H9 (cell line): Measurements from ENCODE around the gene LMF1. TPM values are rescaled to one million over a fixed set of nuclear protein-coding genes. Genes with fewer than 3 reads are reported as not detected.

Source experiments
- DNase-seq: peaks from one replicate; pipeline ENCODE4 v3.0.0-alpha.2; 2017
- H2AFZ ChIP-seq: one replicate; pipeline ENCODE4 v1.6.1; 2013; ENCODE audit warnings: mild to moderate bottlenecking, low read length, control low read depth, moderate library complexity
- H2AK5ac ChIP-seq: 2 replicates; pipeline ENCODE4 v1.6.1; 2013; ENCODE audit warnings: low read length, control low read depth, mixed read lengths; ENCODE audit not compliant: insufficient read length
- H2BK120ac ChIP-seq: one replicate; pipeline ENCODE4 v1.6.1; 2013; ENCODE audit warnings: low read depth, mild to moderate bottlenecking, low read length, control low read depth, inconsistent platforms; ENCODE audit not compliant: poor library complexity, severe bottlenecking
- H2BK12ac ChIP-seq: 2 replicates; pipeline ENCODE4 v1.6.1; 2013; ENCODE audit warnings: low read length, control low read depth, mixed read lengths, low read depth; ENCODE audit not compliant: insufficient read length
- H2BK15ac ChIP-seq: 2 replicates; pipeline ENCODE4 v1.6.1; 2013; ENCODE audit warnings: low read depth, low read length, control low read depth
- H2BK20ac ChIP-seq: one replicate; pipeline ENCODE4 v1.6.1; 2013; ENCODE audit warnings: low read depth, mild to moderate bottlenecking, low read length, control low read depth, inconsistent platforms; ENCODE audit not compliant: poor library complexity, severe bottlenecking
- H2BK5ac ChIP-seq: 2 replicates; pipeline ENCODE4 v1.6.1; 2013; ENCODE audit warnings: low read length, control low read depth, mixed read lengths; ENCODE audit not compliant: insufficient read length
- H3K14ac ChIP-seq: 2 replicates; pipeline ENCODE4 v1.6.1; 2013; ENCODE audit warnings: low read length, control low read depth; ENCODE audit not compliant: insufficient read depth
- H3K18ac ChIP-seq: 2 replicates; pipeline ENCODE4 v1.6.1; 2013; ENCODE audit warnings: low read depth, mild to moderate bottlenecking, mixed read lengths, low read length, control low read depth; ENCODE audit not compliant: insufficient read length
- H3K23ac ChIP-seq: 2 replicates; pipeline ENCODE4 v1.6.1; 2013; ENCODE audit warnings: low read length, control low read depth, mixed read lengths, low read depth; ENCODE audit not compliant: insufficient read length
- H3K23me2 ChIP-seq: 2 replicates; pipeline ENCODE4 v1.6.1; 2013; ENCODE audit warnings: low read depth, mild to moderate bottlenecking, mixed read lengths, low read length, control low read depth; ENCODE audit not compliant: insufficient read length, poor library complexity, severe bottlenecking
- H3K27ac ChIP-seq: 2 replicates; pipeline ENCODE4 v1.5.1; 2013; ENCODE audit warnings: low read length, control low read depth, mixed read lengths, low read depth; ENCODE audit not compliant: insufficient read length
- H3K27me3 ChIP-seq: 2 replicates; pipeline ENCODE4 v1.6.1; 2013; ENCODE audit warnings: low read length, control low read depth, inconsistent platforms; ENCODE audit not compliant: insufficient read depth
- H3K4ac ChIP-seq: 2 replicates; pipeline ENCODE4 v1.6.1; 2013; ENCODE audit warnings: low read depth, mild to moderate bottlenecking, control low read depth, inconsistent platforms, low read length, moderate library complexity
- H3K4me1 ChIP-seq: 2 replicates; pipeline ENCODE4 v1.6.1; 2013; ENCODE audit warnings: low read length, control low read depth, inconsistent platforms; ENCODE audit not compliant: insufficient read depth
- H3K4me2 ChIP-seq: 2 replicates; pipeline ENCODE4 v1.6.1; 2013; ENCODE audit warnings: low read length, control low read depth, mixed read lengths; ENCODE audit not compliant: insufficient read length, insufficient read depth
- H3K56ac ChIP-seq: 2 replicates; pipeline ENCODE4 v1.6.1; 2013; ENCODE audit warnings: low read depth, mild to moderate bottlenecking, mixed read lengths, low read length, control low read depth; ENCODE audit not compliant: insufficient read length
- H3K79me1 ChIP-seq: 2 replicates; pipeline ENCODE4 v1.6.1; 2013; ENCODE audit warnings: low read depth, mild to moderate bottlenecking, moderate library complexity, low read length, control low read depth, inconsistent platforms; ENCODE audit not compliant: insufficient read depth, poor library complexity, severe bottlenecking
- H3K79me2 ChIP-seq: 2 replicates; pipeline ENCODE4 v1.6.1; 2013; ENCODE audit warnings: low read length, control low read depth, inconsistent platforms; ENCODE audit not compliant: insufficient read depth
- H3K9ac ChIP-seq: 2 replicates; pipeline ENCODE4 v1.6.1; 2013; ENCODE audit warnings: low read length, control low read depth, mixed read lengths; ENCODE audit not compliant: insufficient read length; ENCODE audit errors: extremely low read depth
- H3K9me3 ChIP-seq: one replicate; pipeline ENCODE4 v1.6.1; 2013; ENCODE audit warnings: low read depth, low read length, inconsistent platforms; ENCODE audit not compliant: control insufficient read depth
- H3T11ph ChIP-seq: one replicate; pipeline ENCODE4 v1.6.1; 2013; ENCODE audit warnings: mild to moderate bottlenecking, low read length, control low read depth, inconsistent platforms
- H4K20me1 ChIP-seq: one replicate; pipeline ENCODE4 v1.6.1; 2013; ENCODE audit not compliant: control insufficient read depth, insufficient read length, insufficient read depth
- H4K5ac ChIP-seq: 2 replicates; pipeline ENCODE4 v1.6.1; 2013; ENCODE audit warnings: low read depth, mild to moderate bottlenecking, mixed read lengths, low read length, control low read depth; ENCODE audit not compliant: insufficient read length
- H4K8ac ChIP-seq: replicated peaks from 2 replicates; pipeline ENCODE4 v1.6.1; 2013; ENCODE audit warnings: low read length, control low read depth, mixed read lengths, low read depth; ENCODE audit not compliant: insufficient read length
- H4K91ac ChIP-seq: 2 replicates; pipeline ENCODE4 v1.6.1; 2013; ENCODE audit warnings: low read depth, mild to moderate bottlenecking, moderate library complexity, mixed read lengths, low read length, control low read depth; ENCODE audit not compliant: insufficient read length
- H3K27ac Mint-ChIP-seq, 3 experiments: 2 replicates in 2 of 3; 3 replicates in 1 of 3; pipeline ENCODE4 v1.8.0; 2020 to 2021; ENCODE audit warnings: mixed read lengths in 3 of 3, mild to moderate bottlenecking in 1 of 3, moderate library complexity in 1 of 3
- H3K27me3 Mint-ChIP-seq: 2 replicates; pipeline ENCODE4 v1.8.0; 2021; ENCODE audit warnings: low read depth, mild to moderate bottlenecking, moderate library complexity, mixed read lengths
- H3K36me3 Mint-ChIP-seq, 3 experiments: 2 replicates in 2 of 3; 3 replicates in 1 of 3; pipeline ENCODE4 v1.8.0; 2020 to 2021; ENCODE audit warnings: low read depth in 3 of 3, mixed read lengths in 3 of 3; ENCODE audit not compliant: insufficient read depth in 1 of 3
- H3K4me1 Mint-ChIP-seq, 2 experiments: 2 replicates each; pipeline ENCODE4 v1.8.0; 2020; ENCODE audit warnings: mixed read lengths in 2 of 2
- H3K4me3 Mint-ChIP-seq, 2 experiments: 2 replicates in 1 of 2; 3 replicates in 1 of 2; pipeline ENCODE4 v1.8.0; 2020 to 2021; ENCODE audit warnings: mild to moderate bottlenecking in 2 of 2, mixed read lengths in 2 of 2, moderate library complexity in 1 of 2
- H3K9me3 Mint-ChIP-seq, 2 experiments: 2 replicates in 1 of 2; 3 replicates in 1 of 2; pipeline ENCODE4 v1.8.0; 2020; ENCODE audit warnings: mild to moderate bottlenecking in 2 of 2, mixed read lengths in 2 of 2, moderate library complexity in 1 of 2
- CTCF ChIP-seq: fragments of 200-600 bp; sonication (generic); conservative IDR thresholded peaks from 3 replicates; pipeline ENCODE4 v1.8.0; 2021; ENCODE audit warnings: antibody characterized with exemption, mild to moderate bottlenecking
- WGBS: extraction: QIAGEN DNeasy Blood & Tissue Kit; methylation state at CpG from one replicate; pipeline ENCODE4 v1.1.7; 2013; ENCODE audit warnings: missing lambda C conversion rate, low lambda C conversion rate, mixed read lengths; ENCODE audit not compliant: insufficient read length; ENCODE audit errors: extremely low coverage; 5-methylcytosine and 5-hydroxymethylcytosine counted together
- total RNA-seq: library from RNA; stranded (reverse); gene quantifications from 2 replicates; pipeline ENCODE4 v1.2.1, GENCODE V29; 2021

The LMF1 gene
- total RNA-seq, 1 experiment from 2014 or later: 7.1 TPM

- H4K20me1 ChIP-seq: no peaks in the 10 kb centered on the region
- no peaks in the 10 kb centered on the region for H3K79me2 ChIP-seq
- H3K4me1 ChIP-seq: no peaks in the 10 kb centered on the region
- no CpG with 5 or more reads among the region's 11 CpGs for WGBS
- no peak overlapping the region for H2BK12ac ChIP-seq
- Mint-ChIP-seq H3K27me3 (peaks cover 6% of the 10 kb centered on the region), H3K9me3 (no peaks in the 10 kb centered on the region), H3K27ac (no peak overlapping the region), H3K36me3 (no peaks in the 10 kb centered on the region), H3K4me3 (no peak overlapping the region), H3K4me1 (peaks cover 0 to 16% of the 10 kb centered on the region in 2 experiments; a peak in 2 of 4 replicates)
- H4K5ac ChIP-seq: no peak overlapping the region
- no peak overlapping the region for H2AFZ ChIP-seq
- H3K9me3 ChIP-seq: no peaks in the 10 kb centered on the region
- no peak overlapping the region for H4K91ac ChIP-seq
- H2AK5ac ChIP-seq: no peak overlapping the region
- no peak overlapping the region for H2BK15ac ChIP-seq
- H4K8ac ChIP-seq: no peak overlapping the region
- no peaks in the 10 kb centered on the region for H3K27me3 ChIP-seq
- no peak overlapping the region for H2BK120ac ChIP-seq
- no peak overlapping the region for H3T11ph ChIP-seq
- H3K56ac ChIP-seq: no peak overlapping the region
- H3K79me1 ChIP-seq: no peaks in the 10 kb centered on the region
- no peak overlapping the region for H3K23ac ChIP-seq
- no peak overlapping the region for H3K18ac ChIP-seq
- DNase-seq: no peak
- no peak overlapping the region for H3K14ac ChIP-seq
- no peak overlapping the region for H2BK5ac ChIP-seq
- H3K23me2 ChIP-seq: peaks cover 8% of the 10 kb centered on the region
- no peak for TF ChIP-seq CTCF
- no peak overlapping the region for H3K4me2 ChIP-seq
- H3K9ac ChIP-seq: no peak overlapping the region
- H2BK20ac ChIP-seq: no peak overlapping the region
- H3K4ac ChIP-seq: no peak overlapping the region
- no peak overlapping the region for H3K27ac ChIP-seq
Measured at GRCh38 chr16:885391-885790, 85.4 kb downstream of the LMF1 start.
